GM21737 (cell line): ENCODE data around the gene PTGFRN.

Experiments used
- ATAC-seq: cut with Tn5 transposase; IDR thresholded peaks from one replicate; pipeline ENCODE4 v1.9.1; 2021; ENCODE audit warnings: mild to moderate bottlenecking, moderate library complexity; ENCODE audit not compliant: unreplicated experiment

PTGFRN gene

GRCh38 chr1:117026361-117026760 lies 116.6 kb downstream of the PTGFRN start:
- ATAC-seq, result no peak

- ATAC-seq, result no peak
These were observed 120.0 kb downstream of the PTGFRN start for GRCh38 chr1:117029685-117030084.

GRCh38 chr1:117030271-117030877 lies 120.7 kb downstream of the PTGFRN start:
- ATAC-seq, result no peak

GRCh38 chr1:117032266-117032665 lies 122.5 kb downstream of the PTGFRN start:
- no peak for ATAC-seq

GRCh38 chr1:117032681-117033539 lies 123.2 kb downstream of the PTGFRN start:
- ATAC-seq, result no peak

- ATAC-seq, result no peak
These were observed 124.1 kb downstream of the PTGFRN start for GRCh38 chr1:117033772-117034171.

- ATAC-seq, result no peak
These were observed 125.1 kb downstream of the PTGFRN start for GRCh38 chr1:117034791-117035290.

GRCh38 chr1:117036018-117036461 lies 126.3 kb downstream of the PTGFRN start:
- no peak for ATAC-seq

- no peak for ATAC-seq
These were observed 128.1 kb downstream of the PTGFRN start for GRCh38 chr1:117037802-117038201.

- no peak for ATAC-seq
These were observed 128.5 kb downstream of the PTGFRN start for GRCh38 chr1:117038236-117038635.
